A549 (cell line): ENCODE results near the gene SSNA1. TPM values are rescaled to one million over a fixed set of nuclear protein-coding genes. Genes with fewer than 3 reads are reported as not detected.

Experiments used
- ATAC-seq, 2 experiments: fragments of 200-7000 bp in 1 of 2; fragments of >200 bp in 1 of 2; cut with Nextera tagmentation in 1 of 2; cut with Tn5 transposase in 1 of 2; 3 replicates each; pipeline versions ENCODE4 v1.8.0 to v1.9.1; 2018 to 2020; ENCODE audit warnings: mild to moderate bottlenecking in 1 of 2, moderate library complexity in 1 of 2
- CTCF ChIA-PET: fragments of 300-600 bp; sonication (Branson Sonifier 250); formaldehyde crosslinking; extraction: SDS; loops from one replicate; lab custom pipeline; 2021; ENCODE audit warnings: antibody characterized with exemption, inconsistent platforms; lab: Yijun Ruan, JAX
- POLR2A ChIA-PET: fragments of 350-600 bp; formaldehyde crosslinking; extraction: SDS; loops from one replicate; lab custom pipeline; 2021; ENCODE audit warnings: antibody characterized with exemption, inconsistent platforms; lab: Yijun Ruan, JAX
- DNase-seq, 2 experiments: peaks; one replicate each; pipeline versions ENCODE4 v3.0.0 to v3.0.0-alpha.2; 2011 to 2016; ENCODE audit warnings: low read depth in 1 of 2, low spot score in 1 of 2
- FAIRE-seq: peaks from 2 replicates; lab custom pipeline; 2011; peaks lifted over from hg19 to GRCh38; lab: Jason Lieb, UNC
- H3K27ac ChIP-seq, 2 experiments: fragments of >200 bp; sonication (Bioruptor Twin); formaldehyde crosslinking; 3 replicates each; pipeline ENCODE4 v1.5.1; 2016 to 2017
- H3K4me1 ChIP-seq: fragments of >200 bp; sonication (Bioruptor Twin); formaldehyde crosslinking; 3 replicates; pipeline ENCODE4 v1.6.1; 2016
- H3K4me2 ChIP-seq: fragments of >200 bp; sonication (Bioruptor Twin); formaldehyde crosslinking; 3 replicates; pipeline ENCODE4 v1.6.1; 2016
- H3K4me3 ChIP-seq: fragments of >200 bp; sonication (Bioruptor Twin); formaldehyde crosslinking; 3 replicates; pipeline ENCODE4 v1.5.1; 2016
- H3K9me3 ChIP-seq: fragments of >200 bp; sonication (Bioruptor Twin); formaldehyde crosslinking; 3 replicates; pipeline ENCODE4 v1.6.1; 2016
- BHLHE40 ChIP-seq: IDR thresholded peaks from 2 replicates; pipeline ENCODE4 v1.6.1; 2012; ENCODE audit warnings: low read depth, low read length, inconsistent platforms
- ELK1 ChIP-seq: fragments of 150-350 bp; IDR thresholded peaks from 2 replicates; pipeline ENCODE4 v1.6.1; 2014; ENCODE audit warnings: low read depth, mild to moderate bottlenecking, low read length
- FOXS1 ChIP-seq: fragments of 250-450 bp; sonication (Bioruptor Pico); IDR thresholded peaks from 2 replicates; pipeline ENCODE4 v1.5.0; 2020; ENCODE audit warnings: mild to moderate bottlenecking, moderate library complexity
- HDAC2 ChIP-seq: fragments of 200-600 bp; sonication (generic); IDR thresholded peaks from 2 replicates; pipeline ENCODE4 v1.6.1; 2016
- HES2 ChIP-seq: fragments of >200 bp; sonication (Bioruptor Twin); formaldehyde crosslinking; IDR thresholded peaks from 2 replicates; pipeline ENCODE4 v1.6.1; 2016
- HMGXB4 ChIP-seq: fragments of 250-450 bp; sonication (Bioruptor Pico); IDR thresholded peaks from 2 replicates; pipeline ENCODE4 v1.5.0; 2021; ENCODE audit warnings: mild to moderate bottlenecking, moderate library complexity, borderline replicate concordance
- HOXB13 ChIP-seq: fragments of 250-450 bp; sonication (Bioruptor Pico); IDR thresholded peaks from 2 replicates; pipeline ENCODE4 v1.5.0; 2020; ENCODE audit warnings: low read depth, mild to moderate bottlenecking, moderate library complexity
- MAZ ChIP-seq: fragments of 150-350 bp; IDR thresholded peaks from 2 replicates; pipeline ENCODE4 v1.6.1; 2014; ENCODE audit warnings: antibody characterized with exemption, low read depth, low read length, borderline replicate concordance
- MYC ChIP-seq: IDR thresholded peaks from 2 replicates; pipeline ENCODE4 v1.6.1; 2012; ENCODE audit warnings: mild to moderate bottlenecking, inconsistent platforms, low read length, improper control_type of control experiment, borderline replicate concordance
- NR3C1 ChIP-seq: fragments of >200 bp; sonication (Bioruptor Twin); formaldehyde crosslinking; IDR thresholded peaks from 3 replicates; pipeline ENCODE4 v1.6.1; 2017
- PBX3 ChIP-seq: IDR thresholded peaks from 2 replicates; pipeline ENCODE4 v1.6.1; 2012
- PHF8 ChIP-seq: fragments of 200-600 bp; sonication (generic); IDR thresholded peaks from 2 replicates; pipeline ENCODE4 v1.6.1; 2016; ENCODE audit warnings: low read depth, mild to moderate bottlenecking, antibody characterized with exemption, moderate library complexity, borderline replicate concordance
- POLR2AphosphoS2 ChIP-seq: conservative IDR thresholded peaks from 2 replicates; pipeline ENCODE4 v1.6.1; 2012; ENCODE audit warnings: low read length, improper control_type of control experiment, inconsistent platforms
- RCOR1 ChIP-seq: fragments of 150-350 bp; IDR thresholded peaks from 2 replicates; pipeline ENCODE4 v1.6.1; 2014; ENCODE audit warnings: antibody characterized with exemption, low read length, low read depth
- RFX5 ChIP-seq: fragments of 450-650 bp; IDR thresholded peaks from 2 replicates; pipeline ENCODE4 v1.7.1; 2014; ENCODE audit warnings: antibody characterized with exemption, mild to moderate bottlenecking, moderate library complexity
- RNF2 ChIP-seq: fragments of 200-600 bp; sonication (generic); IDR thresholded peaks from 2 replicates; pipeline ENCODE4 v1.6.1; 2016; ENCODE audit warnings: low read depth, mild to moderate bottlenecking, antibody characterized with exemption, moderate library complexity, borderline replicate concordance
- SMC3 ChIP-seq: fragments of >200 bp; sonication (Bioruptor Twin); formaldehyde crosslinking; IDR thresholded peaks from 3 replicates; pipeline ENCODE4 v1.6.1; 2018; ENCODE audit warnings: inconsistent platforms
- SREBF2 ChIP-seq: fragments of 450-650 bp; IDR thresholded peaks from 2 replicates; pipeline ENCODE4 v1.6.1; 2014; ENCODE audit warnings: mild to moderate bottlenecking, moderate library complexity
- TFCP2L1 ChIP-seq: fragments of 250-450 bp; sonication (Bioruptor Pico); IDR thresholded peaks from 2 replicates; pipeline ENCODE4 v1.5.0; 2021; ENCODE audit warnings: mild to moderate bottlenecking
- TP53 ChIP-seq: fragments of 250-450 bp; sonication (Bioruptor Pico); IDR thresholded peaks from 2 replicates; pipeline ENCODE4 v1.5.0; 2021; ENCODE audit warnings: mild to moderate bottlenecking, moderate library complexity
- USF2 ChIP-seq: fragments of 450-650 bp; IDR thresholded peaks from 2 replicates; pipeline ENCODE4 v1.6.1; 2014; ENCODE audit warnings: antibody characterized with exemption
- WGBS: methylation state at CpG from one replicate; pipeline ENCODE4 v1.1.6; 2017; ENCODE audit errors: missing lambda C conversion rate; 5-methylcytosine and 5-hydroxymethylcytosine counted together
- polyA plus RNA-seq, 4 experiments: library from polyadenylated mRNA; depleted of rRNA in 3 of 4; stranded (reverse); fragments of >200 nt; fragmentation: RNase III in 1 of 4; extraction: RNeasy Plus Mini Kit Qiagen cat#74134 plus additional on column Dnase treatment in 1 of 4; gene quantifications; 2 replicates in 3 of 4; 3 replicates in 1 of 4; pipeline ENCODE4 v1.2.3, GENCODE V29; 2011 to 2017

Gene SSNA1
- polyA plus RNA-seq, 2 of the 4 experiments (the other 2 are of a cell fraction): 54.1 to 102 TPM

- 57% methylated on average over 31 of the region's 65 CpGs for WGBS
- ATAC-seq: peak; percentile 19 to 62; a peak in 4 of 6 replicates
- H3K4me3 ChIP-seq: no peak overlapping the region
- peak overlapping the region; percentile 39; the same call in 1 of the 3 replicates for H3K4me2 ChIP-seq
- H3K9me3 ChIP-seq: no peaks in the 10 kb centered on the region
- DNase-seq: peak in 1 of 2 experiments; percentile 58
- no peak overlapping the region for H3K27ac ChIP-seq
- POLR2A ChIA-PET: interaction anchor here (0.9 to 1.1 kb wide), 3 partner anchors 13 to 67 kb away, joined by 3 to 12 read pairs (median 3); partner anchors contain the start of gene LRRC26
- H3K4me1 ChIP-seq: peaks cover 20% of the 10 kb centered on the region; the same call in 2 of the 3 replicates
- TF ChIP-seq PHF8: no peak
- TF ChIP-seq HOXB13 (CRISPR knock-in tag): no peak
- TF ChIP-seq SREBF2: no peak
- TF ChIP-seq RNF2: no peak
- no peak for TF ChIP-seq POLR2AphosphoS2
- TF ChIP-seq HDAC2: no peak
- TF ChIP-seq TP53 (CRISPR knock-in tag): no peak
- no peak for TF ChIP-seq SMC3
- TF ChIP-seq FOXS1: no peak
- TF ChIP-seq TFCP2L1 (CRISPR knock-in tag): no peak
- TF ChIP-seq HMGXB4: no peak
- no peak for TF ChIP-seq NR3C1
- TF ChIP-seq RCOR1: no peak
- TF ChIP-seq PBX3: no peak
- TF ChIP-seq HES2: no peak
- no peak for TF ChIP-seq RFX5
- no peak for TF ChIP-seq MYC
- no peak for TF ChIP-seq MAZ
- TF ChIP-seq BHLHE40: no peak
- no peak for TF ChIP-seq ELK1
- CTCF ChIA-PET: interaction anchor here (0.7 to 3.1 kb wide), 5 partner anchors 13 to 80 kb away, joined by 3 to 11 read pairs (median 3); partner anchors contain the start of genes LRRC26 and RNF224
- no peak for FAIRE-seq
Measured at GRCh38 chr9:137156567-137157375, 31.7 kb upstream of the SSNA1 start.

- CTCF ChIA-PET: interaction anchor here (0.7 to 3.1 kb wide), 9 partner anchors 12 to 210 kb away, joined by 3 to 11 read pairs (median 3); partner anchors contain the start of genes LRRC26 and RNF224
- WGBS: 44% methylated on average over 16 of the region's 19 CpGs
- TF ChIP-seq BHLHE40 (no peak), USF2 (peak; percentile 65)
- TF ChIP-seq, all 56 proteins: peak for 1
- Histone ChIP-seq H3K4me3 (no peak overlapping the region), H3K9me3 (no peaks in the 10 kb centered on the region), H3K27ac (no peak overlapping the region), H3K4me2 (no peak overlapping the region), H3K4me1 (peaks cover 24% of the 10 kb centered on the region)
- POLR2A ChIA-PET: interaction anchor here (0.9 to 1.1 kb wide), 2 partner anchors 28 to 66 kb away, joined by 3 to 12 read pairs; no protein-coding TSS in a partner anchor
- FAIRE-seq (no peak), ATAC-seq (peak; percentile 1 to 7; a peak in 2 of 6 replicates), DNase-seq (no peak)
Measured at GRCh38 chr9:137157618-137158415, 30.7 kb upstream of the SSNA1 start.
